ENCODE results near the gene CDV3. TPM values are rescaled to one million over a fixed set of nuclear protein-coding genes. Genes with fewer than 3 reads are reported as not detected.

CDV3 gene
- total RNA-seq, 1 donor from 2014 or later, result 166 TPM

DNA sequence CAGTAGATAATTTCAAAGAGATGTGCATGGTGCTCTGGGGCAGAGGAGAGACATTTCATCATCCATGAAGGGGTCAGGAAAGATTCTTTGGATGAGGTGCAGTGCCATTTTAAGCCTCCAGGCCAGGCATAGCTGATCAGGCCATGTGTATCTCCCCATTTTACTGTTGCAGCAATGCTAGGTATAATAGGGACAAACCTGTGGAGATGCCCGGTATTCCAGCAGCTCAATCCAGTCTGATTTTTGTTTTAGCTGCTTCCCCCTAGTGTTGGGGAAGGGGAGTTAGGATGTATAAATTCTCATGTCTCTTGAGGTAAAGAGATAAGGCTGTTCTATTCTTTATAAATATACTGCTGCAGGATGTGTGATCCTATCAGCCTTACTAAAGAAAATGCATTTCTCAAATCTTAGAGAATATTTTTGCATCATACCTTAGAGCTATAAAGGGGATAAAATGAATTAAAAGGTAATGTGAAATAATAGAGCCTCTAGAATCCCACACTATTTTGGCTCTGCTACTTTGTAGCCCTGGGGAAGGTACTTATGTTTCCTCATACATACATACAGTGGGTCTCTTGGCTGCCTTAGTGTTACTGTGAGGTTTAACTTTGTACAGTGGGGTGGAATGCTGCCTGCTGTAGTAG lies 5.2 kb downstream of the CDV3 start:
- intact Hi-C loops (cut with DNase I), result no loop called here
- peak; percentile 48 for TF ChIP-seq CTCF (IDR thresholded peaks at IDR 0.05)
- H3K9me3 ChIP-seq, result no peaks in the 10 kb centered on the region
- H3K36me3 ChIP-seq, result peaks cover 85% of the 10 kb centered on the region
- ATAC-seq (no peak), DNase-seq (no peak)
- no peak overlapping the region for H3K27ac ChIP-seq
- peak overlapping the region; percentile 1 for H3K4me3 ChIP-seq
- no peaks in the 10 kb centered on the region for H3K27me3 ChIP-seq (ENCODE audit: low read depth)
- H3K4me1 ChIP-seq, result peaks cover 56% of the 10 kb centered on the region

DNA sequence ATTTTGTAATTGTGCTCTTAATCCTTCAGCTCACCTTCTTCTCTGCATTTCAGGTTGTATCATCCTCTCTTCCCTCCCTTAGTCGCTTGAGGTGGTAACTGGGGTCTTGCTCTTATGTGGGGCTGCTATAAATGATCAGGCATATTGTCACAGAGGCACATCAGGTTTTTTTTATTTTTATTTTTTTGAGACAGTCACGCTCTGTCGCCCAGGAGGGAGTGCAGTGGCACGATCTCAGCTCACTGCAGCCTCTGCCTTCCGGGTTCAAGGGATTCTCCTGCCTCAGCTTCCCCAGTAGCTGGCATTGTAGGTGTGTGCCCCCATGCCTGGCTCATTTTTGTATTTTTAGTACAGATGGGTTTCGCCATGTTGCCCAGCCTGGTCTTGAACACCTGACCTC lies 9.9 kb downstream of the CDV3 start:
- Histone ChIP-seq H3K36me3 (peaks cover 100% of the 10 kb centered on the region), H3K4me3 (no peak overlapping the region)

DNA sequence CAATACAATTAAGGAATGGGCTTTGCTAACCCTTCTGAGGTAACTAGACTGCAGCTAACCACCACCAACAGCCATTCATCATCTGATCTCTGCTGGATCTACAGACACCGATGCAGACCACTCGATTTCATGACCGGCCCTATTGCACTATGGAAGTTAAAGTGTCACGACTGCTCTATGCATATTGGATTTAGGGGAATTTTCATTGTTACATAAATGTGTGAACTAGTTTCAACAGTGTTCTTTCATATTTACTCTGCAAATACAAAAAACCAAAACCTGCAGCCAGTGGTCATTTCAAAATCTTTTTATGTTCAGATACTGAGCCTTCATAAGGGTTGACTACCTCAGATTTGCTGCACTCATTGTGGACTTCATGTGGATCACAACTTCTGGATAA lies 14.5 kb downstream of the CDV3 start:
- H3K9me3 ChIP-seq, result no peaks in the 10 kb centered on the region
- intact Hi-C loops (cut with DNase I), result no loop called here
- H3K4me3 ChIP-seq, result no peak overlapping the region
- H3K27ac ChIP-seq, result no peak overlapping the region
- no peaks in the 10 kb centered on the region for H3K27me3 ChIP-seq (ENCODE audit: low read depth)
- H3K4me1 ChIP-seq, result peaks cover 17% of the 10 kb centered on the region
- ATAC-seq, result peak in 1 of 2 donors; percentile 27
- TF ChIP-seq CTCF (IDR thresholded peaks at IDR 0.05), result no peak
- H3K36me3 ChIP-seq, result peaks cover 75% of the 10 kb centered on the region
- no peak for DNase-seq

More for the DNA sequence above, 9.9 kb downstream of the CDV3 start:
- Histone ChIP-seq H3K27ac (no peak overlapping the region), H3K4me1 (peaks cover 22% of the 10 kb centered on the region), H3K9me3 (no peaks in the 10 kb centered on the region), H3K27me3 (ENCODE audit: low read depth) (no peaks in the 10 kb centered on the region)
- no peak for TF ChIP-seq CTCF (IDR thresholded peaks at IDR 0.05)
- DNase-seq, result no peak
- intact Hi-C loops (cut with DNase I), result no loop called here
- ATAC-seq, result no peak

GRCh38 chr3:133588784-133589465 lies 15.4 kb downstream of the CDV3 start:
- H3K27ac ChIP-seq, result no peak overlapping the region
- no peak for TF ChIP-seq CTCF (IDR thresholded peaks at IDR 0.05)
- no peaks in the 10 kb centered on the region for H3K9me3 ChIP-seq
- H3K27me3 ChIP-seq (ENCODE audit: low read depth), result no peaks in the 10 kb centered on the region
- no peak overlapping the region for H3K4me3 ChIP-seq
- intact Hi-C loops (cut with DNase I), result no loop called here
- peaks cover 66% of the 10 kb centered on the region for H3K36me3 ChIP-seq
- ATAC-seq (peak; percentile 21 to 23), DNase-seq (no peak)
- peaks cover 17% of the 10 kb centered on the region for H3K4me1 ChIP-seq

DNA sequence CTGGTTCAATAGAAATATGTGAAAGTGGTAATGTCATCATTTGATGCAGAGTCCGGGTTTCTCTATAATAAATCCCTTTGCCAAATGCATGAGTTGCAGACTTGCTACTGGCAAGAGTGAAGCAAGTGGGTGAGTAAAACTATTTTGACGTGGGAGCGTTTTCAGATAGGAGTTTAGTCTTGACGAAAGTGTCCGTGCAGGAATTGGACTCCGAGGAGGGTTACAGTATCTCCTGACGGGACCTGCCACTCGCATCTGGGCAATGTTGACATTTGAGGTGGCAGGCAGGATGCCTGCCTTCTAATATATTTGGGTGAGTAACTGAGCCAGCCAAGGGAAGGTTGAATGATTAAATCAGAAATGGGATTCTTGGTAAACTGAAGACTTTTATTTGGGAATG lies 16.0 kb downstream of the CDV3 start:
- H3K9me3 ChIP-seq, result no peaks in the 10 kb centered on the region
- peaks cover 17% of the 10 kb centered on the region for H3K4me1 ChIP-seq
- ATAC-seq, result no peak
- H3K36me3 ChIP-seq, result peaks cover 60% of the 10 kb centered on the region
- DNase-seq, result no peak
- H3K27ac ChIP-seq, result no peak overlapping the region
- no peak overlapping the region for H3K4me3 ChIP-seq
- no peaks in the 10 kb centered on the region for H3K27me3 ChIP-seq (ENCODE audit: low read depth)
- TF ChIP-seq CTCF (IDR thresholded peaks at IDR 0.05), result no peak
- intact Hi-C loops (cut with DNase I), result no loop called here
